ENCODE data around the gene PPARG. TPM values are rescaled to one million over a fixed set of nuclear protein-coding genes. Genes with fewer than 3 reads are reported as not detected.

The PPARG gene
- polyA plus RNA-seq, 4 donors: 11.7 to 40.3 (median 30.6) TPM

GRCh38 chr3:12345584-12346494 is 57.0 kb downstream of the PPARG start:
- no peak for FAIRE-seq
- DNase-seq: no peak
- H3K4me1 ChIP-seq (ENCODE audit: control insufficient read depth in 3 of 3, insufficient read depth in 2 of 3, low read depth in 1 of 3, low read length in 2 of 3): no peaks in the 10 kb centered on the region
- no peaks in the 10 kb centered on the region for H3K36me3 ChIP-seq (ENCODE audit: control insufficient read depth in 3 of 3, insufficient read depth in 2 of 3, low read depth in 1 of 3, low read length in 3 of 3)
- H3K27me3 ChIP-seq (ENCODE audit: control insufficient read depth in 3 of 3, insufficient read depth in 3 of 3, low read length in 3 of 3): no peaks in the 10 kb centered on the region
- no peaks in the 10 kb centered on the region for H3K9me3 ChIP-seq (ENCODE audit: control insufficient read depth in 2 of 2, insufficient read depth in 1 of 2, low read depth in 1 of 2, low read length in 1 of 2)
- no peak overlapping the region for H3K4me3 ChIP-seq (ENCODE audit: low read depth in 1 of 3, low read length in 3 of 3)
- WGBS, 3 donors: 70 to 84% (median 78%) methylated on average over 8 of the region's 8 CpGs
- no peak overlapping the region for H3K27ac ChIP-seq (ENCODE audit: low read depth in 1 of 3, low read length in 2 of 3)

DNA sequence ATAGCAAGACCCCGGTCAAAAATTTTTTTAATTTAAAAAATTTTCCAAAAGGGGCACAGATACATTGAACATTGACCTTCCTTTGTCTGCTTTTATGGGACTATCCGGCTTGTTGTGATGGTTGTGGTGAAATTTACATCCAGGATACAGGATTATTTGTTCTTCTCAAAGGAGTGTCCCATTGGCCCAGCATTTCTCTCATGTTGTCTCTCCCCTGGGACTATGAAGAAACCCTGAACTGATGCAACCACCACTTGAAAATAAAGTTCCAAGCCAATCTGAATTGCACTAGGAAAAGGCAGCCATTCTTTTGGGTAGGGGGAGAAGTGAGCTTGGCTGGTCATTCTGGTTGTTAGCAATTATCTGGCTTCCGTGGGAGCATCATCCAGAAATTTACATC is 58.4 kb downstream of the PPARG start:
- 91 to 98% (median 96%) methylated on average over 3 of the region's 3 CpGs for WGBS, 3 donors

DNA sequence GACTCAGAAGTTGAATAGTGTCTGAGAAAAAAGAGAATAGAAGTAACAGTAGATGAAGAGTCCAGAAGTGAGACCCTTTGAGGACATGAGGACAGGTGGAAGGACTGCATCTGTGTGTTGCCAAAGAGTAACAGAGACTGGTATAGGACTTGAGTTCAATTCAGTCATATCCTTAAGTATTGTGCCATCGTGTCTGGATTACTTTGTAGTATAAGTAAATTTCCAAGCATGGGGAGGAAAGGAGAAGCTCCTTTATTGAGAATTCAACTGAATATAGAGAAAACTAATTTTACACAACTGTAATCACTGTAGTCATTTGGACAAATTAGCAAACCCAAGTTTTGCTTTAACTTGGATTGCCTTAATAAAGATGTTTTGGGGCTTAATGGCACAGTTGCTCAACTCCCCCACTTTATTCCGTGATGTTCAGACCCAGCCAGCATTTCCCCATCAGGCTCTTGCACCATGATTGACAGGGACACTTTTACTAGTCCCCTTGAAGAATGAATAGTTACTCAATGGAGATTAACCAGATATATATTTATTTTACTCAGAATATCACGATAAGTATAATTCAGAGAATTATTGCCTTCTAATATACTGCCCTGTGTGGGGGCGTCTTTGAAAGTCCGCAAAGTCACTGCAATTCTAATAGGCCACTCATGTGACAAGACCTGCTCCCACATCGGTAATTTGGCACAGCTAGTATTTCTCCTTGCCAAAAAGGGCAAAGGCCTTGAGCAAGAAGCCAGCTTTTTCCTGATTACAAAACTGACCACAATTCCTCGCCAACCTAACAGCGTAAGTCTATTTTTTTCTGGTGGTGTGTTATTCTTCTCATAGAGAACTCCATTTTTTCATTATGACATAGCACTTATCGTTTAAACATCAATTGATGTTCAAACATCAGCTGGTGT is 61.3 kb downstream of the PPARG start:
- H3K27ac ChIP-seq (ENCODE audit: low read depth in 1 of 3, low read length in 2 of 3): no peak overlapping the region
- H3K27me3 ChIP-seq (ENCODE audit: control insufficient read depth in 3 of 3, insufficient read depth in 3 of 3, low read length in 3 of 3): no peaks in the 10 kb centered on the region
- H3K36me3 ChIP-seq (ENCODE audit: control insufficient read depth in 3 of 3, insufficient read depth in 2 of 3, low read depth in 1 of 3, low read length in 3 of 3): no peaks in the 10 kb centered on the region
- DNase-seq (peak in 1 of 2 donors; percentile 34), FAIRE-seq (no peak)
- H3K4me3 ChIP-seq (ENCODE audit: low read depth in 1 of 3, low read length in 3 of 3): no peak overlapping the region
- peaks cover 3 to 11% (median 3%) of the 10 kb centered on the region in 3 donors for H3K4me1 ChIP-seq (ENCODE audit: control insufficient read depth in 3 of 3, insufficient read depth in 2 of 3, low read depth in 1 of 3, low read length in 2 of 3)
- WGBS, 3 donors: 26 to 51% (median 38%) methylated on average over 9 of the region's 9 CpGs
- H3K9me3 ChIP-seq (ENCODE audit: control insufficient read depth in 2 of 2, insufficient read depth in 1 of 2, low read depth in 1 of 2, low read length in 1 of 2): no peaks in the 10 kb centered on the region

More for the DNA sequence above, 58.4 kb downstream of the PPARG start:
- Histone ChIP-seq H3K36me3 (ENCODE audit: control insufficient read depth in 3 of 3, insufficient read depth in 2 of 3, low read depth in 1 of 3, low read length in 3 of 3) (no peaks in the 10 kb centered on the region), H3K27ac (ENCODE audit: low read depth in 1 of 3, low read length in 2 of 3) (no peak overlapping the region), H3K27me3 (ENCODE audit: control insufficient read depth in 3 of 3, insufficient read depth in 3 of 3, low read length in 3 of 3) (no peaks in the 10 kb centered on the region), H3K4me1 (ENCODE audit: control insufficient read depth in 3 of 3, insufficient read depth in 2 of 3, low read depth in 1 of 3, low read length in 2 of 3) (no peaks in the 10 kb centered on the region), H3K9me3 (ENCODE audit: control insufficient read depth in 2 of 2, insufficient read depth in 1 of 2, low read depth in 1 of 2, low read length in 1 of 2) (no peaks in the 10 kb centered on the region), H3K4me3 (ENCODE audit: low read depth in 1 of 3, low read length in 3 of 3) (no peak overlapping the region)
- FAIRE-seq (no peak), DNase-seq (no peak)

DNA sequence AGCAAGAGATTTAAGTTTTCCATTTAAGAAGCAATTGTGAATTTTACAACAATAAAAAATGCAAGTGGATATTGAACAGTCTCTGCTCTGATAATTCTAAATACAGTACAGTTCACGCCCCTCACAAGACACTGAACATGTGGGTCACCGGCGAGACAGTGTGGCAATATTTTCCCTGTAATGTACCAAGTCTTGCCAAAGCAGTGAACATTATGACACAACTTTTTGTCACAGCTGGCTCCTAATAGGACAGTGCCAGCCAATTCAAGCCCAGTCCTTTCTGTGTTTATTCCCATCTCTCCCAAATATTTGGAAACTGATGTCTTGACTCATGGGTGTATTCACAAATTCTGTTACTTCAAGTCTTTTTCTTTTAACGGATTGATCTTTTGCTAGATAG is 62.3 kb downstream of the PPARG start:
- Histone ChIP-seq H3K9me3 (ENCODE audit: control insufficient read depth in 2 of 2, insufficient read depth in 1 of 2, low read depth in 1 of 2, low read length in 1 of 2) (no peaks in the 10 kb centered on the region), H3K27ac (ENCODE audit: low read depth in 1 of 3, low read length in 2 of 3) (no peak overlapping the region), H3K36me3 (ENCODE audit: control insufficient read depth in 3 of 3, insufficient read depth in 2 of 3, low read depth in 1 of 3, low read length in 3 of 3) (no peaks in the 10 kb centered on the region), H3K4me1 (ENCODE audit: control insufficient read depth in 3 of 3, insufficient read depth in 2 of 3, low read depth in 1 of 3, low read length in 2 of 3) (peaks cover 3 to 11% (median 3%) of the 10 kb centered on the region in 3 donors), H3K4me3 (ENCODE audit: low read depth in 1 of 3, low read length in 3 of 3) (no peak overlapping the region), H3K27me3 (ENCODE audit: control insufficient read depth in 3 of 3, insufficient read depth in 3 of 3, low read length in 3 of 3) (no peaks in the 10 kb centered on the region)
- peak in 1 of 2 donors; percentile 24 for DNase-seq
- WGBS, 3 donors: 80 to 84% (median 81%) methylated on average over 4 of the region's 4 CpGs
- FAIRE-seq: no peak

DNA sequence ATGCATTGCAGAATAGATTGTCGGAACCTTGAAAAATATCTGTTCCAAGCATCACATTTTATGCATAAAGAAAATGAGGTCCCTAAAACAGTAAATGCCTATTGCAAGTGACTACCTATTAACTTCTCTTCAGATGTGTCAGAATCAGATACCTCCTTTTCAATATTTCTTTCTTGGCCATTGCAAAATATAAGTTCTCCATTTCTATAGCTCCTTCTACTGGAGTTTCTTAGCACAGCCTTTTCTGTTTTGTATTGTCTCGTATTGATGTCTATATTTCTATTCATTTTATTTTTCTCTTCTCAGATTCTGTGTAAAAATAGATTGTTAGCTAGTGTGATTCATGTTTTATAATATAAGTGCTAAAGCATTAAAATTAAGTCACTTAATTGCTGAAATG is 63.4 kb downstream of the PPARG start:
- H3K27ac ChIP-seq (ENCODE audit: low read depth in 1 of 3, low read length in 2 of 3): no peak overlapping the region
- no peak overlapping the region for H3K4me3 ChIP-seq (ENCODE audit: low read depth in 1 of 3, low read length in 3 of 3)
- H3K4me1 ChIP-seq (ENCODE audit: control insufficient read depth in 3 of 3, insufficient read depth in 2 of 3, low read depth in 1 of 3, low read length in 2 of 3): peaks cover 3 to 11% (median 3%) of the 10 kb centered on the region in 3 donors
- no peaks in the 10 kb centered on the region for H3K9me3 ChIP-seq (ENCODE audit: control insufficient read depth in 2 of 2, insufficient read depth in 1 of 2, low read depth in 1 of 2, low read length in 1 of 2)
- H3K36me3 ChIP-seq (ENCODE audit: control insufficient read depth in 3 of 3, insufficient read depth in 2 of 3, low read depth in 1 of 3, low read length in 3 of 3): no peaks in the 10 kb centered on the region
- no peak for DNase-seq
- FAIRE-seq: no peak
- WGBS, 3 donors: 87 to 92% (median 88%) methylated on average over 2 of the region's 2 CpGs
- H3K27me3 ChIP-seq (ENCODE audit: control insufficient read depth in 3 of 3, insufficient read depth in 3 of 3, low read length in 3 of 3): no peaks in the 10 kb centered on the region

GRCh38 chr3:12352755-12353154 is 63.9 kb downstream of the PPARG start:
- H3K9me3 ChIP-seq (ENCODE audit: control insufficient read depth in 2 of 2, insufficient read depth in 1 of 2, low read depth in 1 of 2, low read length in 1 of 2): no peaks in the 10 kb centered on the region
- H3K27me3 ChIP-seq (ENCODE audit: control insufficient read depth in 3 of 3, insufficient read depth in 3 of 3, low read length in 3 of 3): no peaks in the 10 kb centered on the region
- FAIRE-seq: no peak
- peaks cover 3 to 11% (median 3%) of the 10 kb centered on the region in 3 donors for H3K4me1 ChIP-seq (ENCODE audit: control insufficient read depth in 3 of 3, insufficient read depth in 2 of 3, low read depth in 1 of 3, low read length in 2 of 3)
- DNase-seq: no peak
- H3K27ac ChIP-seq (ENCODE audit: low read depth in 1 of 3, low read length in 2 of 3): no peak overlapping the region
- H3K36me3 ChIP-seq (ENCODE audit: control insufficient read depth in 3 of 3, insufficient read depth in 2 of 3, low read depth in 1 of 3, low read length in 3 of 3): no peaks in the 10 kb centered on the region
- H3K4me3 ChIP-seq (ENCODE audit: low read depth in 1 of 3, low read length in 3 of 3): no peak overlapping the region

DNA sequence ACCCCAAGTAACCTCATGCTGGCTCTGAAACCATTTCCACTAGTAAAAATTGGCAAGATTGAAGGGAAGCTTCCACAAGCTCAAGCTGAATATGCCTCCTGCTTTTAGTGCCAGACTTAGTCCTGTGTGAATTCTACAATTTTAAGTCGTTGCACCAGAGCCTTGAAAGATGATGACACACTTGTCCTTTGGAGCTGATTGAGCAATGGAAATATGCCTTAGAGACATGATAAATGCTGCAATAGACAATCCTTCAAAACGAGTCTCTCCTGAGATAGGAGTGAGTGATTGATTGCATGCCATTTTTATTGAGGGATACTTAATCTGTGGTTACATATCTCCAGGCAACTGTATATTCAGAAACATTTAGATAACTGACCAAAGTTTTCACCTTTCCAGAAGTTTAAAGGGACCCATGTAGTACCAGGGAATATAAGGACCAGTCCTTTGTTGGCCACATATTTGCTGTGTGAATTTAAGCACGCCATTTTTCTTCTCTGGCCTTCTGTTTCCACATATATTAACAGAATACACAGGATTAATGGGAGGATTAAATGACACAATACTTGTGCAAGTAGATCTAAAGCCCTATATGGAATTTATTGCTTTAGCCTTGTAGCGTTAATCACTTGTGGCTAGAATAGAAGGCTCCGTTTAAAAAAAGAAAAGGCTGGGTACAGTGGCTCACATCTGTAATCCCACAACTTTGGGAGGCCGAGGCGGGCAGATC is 65.1 kb downstream of the PPARG start:
- 57 to 72% (median 64%) methylated on average over 7 of the region's 7 CpGs for WGBS, 3 donors
- peak overlapping the region in 1 of 3 donors; percentile 34 for H3K27ac ChIP-seq (ENCODE audit: low read depth in 1 of 3, low read length in 2 of 3)

GRCh38 chr3:12356175-12356574 is 67.3 kb downstream of the PPARG start:
- FAIRE-seq: no peak

More for the DNA sequence above, 65.1 kb downstream of the PPARG start:
- H3K4me3 ChIP-seq (ENCODE audit: low read depth in 1 of 3, low read length in 3 of 3): no peak overlapping the region
- no peak for FAIRE-seq
- peak; percentile 50 to 83 for DNase-seq
- peaks cover 3 to 11% (median 3%) of the 10 kb centered on the region in 3 donors for H3K4me1 ChIP-seq (ENCODE audit: control insufficient read depth in 3 of 3, insufficient read depth in 2 of 3, low read depth in 1 of 3, low read length in 2 of 3)
- no peaks in the 10 kb centered on the region for H3K36me3 ChIP-seq (ENCODE audit: control insufficient read depth in 3 of 3, insufficient read depth in 2 of 3, low read depth in 1 of 3, low read length in 3 of 3)
- H3K9me3 ChIP-seq (ENCODE audit: control insufficient read depth in 2 of 2, insufficient read depth in 1 of 2, low read depth in 1 of 2, low read length in 1 of 2): no peaks in the 10 kb centered on the region
- H3K27me3 ChIP-seq (ENCODE audit: control insufficient read depth in 3 of 3, insufficient read depth in 3 of 3, low read length in 3 of 3): no peaks in the 10 kb centered on the region

More at GRCh38 chr3:12356175-12356574, 67.3 kb downstream of the PPARG start:
- H3K36me3 ChIP-seq (ENCODE audit: control insufficient read depth in 3 of 3, insufficient read depth in 2 of 3, low read depth in 1 of 3, low read length in 3 of 3): no peaks in the 10 kb centered on the region
- no peaks in the 10 kb centered on the region for H3K27me3 ChIP-seq (ENCODE audit: control insufficient read depth in 3 of 3, insufficient read depth in 3 of 3, low read length in 3 of 3)
- no peak for DNase-seq
- 32 to 67% (median 41%) methylated on average over 5 of the region's 5 CpGs for WGBS, 3 donors
- peaks cover 3 to 11% (median 3%) of the 10 kb centered on the region in 3 donors for H3K4me1 ChIP-seq (ENCODE audit: control insufficient read depth in 3 of 3, insufficient read depth in 2 of 3, low read depth in 1 of 3, low read length in 2 of 3)
- H3K9me3 ChIP-seq (ENCODE audit: control insufficient read depth in 2 of 2, insufficient read depth in 1 of 2, low read depth in 1 of 2, low read length in 1 of 2): peaks cover 0 to 3% of the 10 kb centered on the region in 2 donors
- H3K4me3 ChIP-seq (ENCODE audit: low read depth in 1 of 3, low read length in 3 of 3): no peak overlapping the region
- H3K27ac ChIP-seq (ENCODE audit: low read depth in 1 of 3, low read length in 2 of 3): no peak overlapping the region
